Measurements from ENCODE around the gene ULK4. TPM values are rescaled to one million over a fixed set of nuclear protein-coding genes. Genes with fewer than 3 reads are reported as not detected.
A peak's percentile ranks its signal among the peaks of the same experiment; 100 is the strongest.

Gene ULK4
- total and polyA plus RNA-seq, 2 of the 8 experiments (the other 6 are each of a cell fraction or from before 2014, with no cell fraction given): 3.0 to 10.8 TPM

DNA sequence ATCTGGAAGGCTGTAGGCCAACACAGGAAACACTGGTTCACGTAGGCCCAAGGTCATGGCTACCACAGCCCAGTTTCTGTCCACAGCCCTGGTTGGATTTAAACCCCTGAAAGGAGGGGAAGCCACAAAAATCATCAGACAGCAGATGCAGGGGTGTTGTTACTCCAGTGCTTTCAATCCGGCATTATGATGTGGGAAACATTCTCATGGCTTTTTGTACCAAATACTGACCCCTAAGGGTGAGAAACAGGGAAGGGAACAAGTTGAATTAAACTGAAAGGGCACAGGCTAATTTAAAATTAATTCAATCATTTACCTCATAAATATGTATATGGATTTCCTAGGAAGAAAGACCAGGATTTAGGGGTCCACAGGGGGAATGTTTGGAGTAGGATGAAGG lies 387.0 kb downstream of the ULK4 start:
- Histone ChIP-seq H2AK5ac (ENCODE audit: low read depth, low read length) (no peak overlapping the region), H3K79me1 (ENCODE audit: low read depth, low read length) (no peaks in the 10 kb centered on the region), H3K23ac (ENCODE audit: insufficient read length) (no peak overlapping the region), H3K56ac (replicated peaks; ENCODE audit: insufficient read length, low read depth, low read length) (no peak overlapping the region), H2BK15ac (ENCODE audit: low read length) (no peak overlapping the region), H3K4ac (replicated peaks; ENCODE audit: insufficient read length, low read depth, low read length) (no peak overlapping the region), H3K9ac (replicated peaks in 1 of 4; ENCODE audit: extremely low read depth in 1 of 4, low read depth in 3 of 4, low read length in 3 of 4) (no peak overlapping the region), H3K79me2 (ENCODE audit: control insufficient read depth in 1 of 2, insufficient read depth in 2 of 2, low read length in 2 of 2) (no peaks in the 10 kb centered on the region), H3K4me2 (ENCODE audit: insufficient read depth in 1 of 2, low read depth in 2 of 2, low read length in 2 of 2) (no peak overlapping the region), H3K18ac (ENCODE audit: extremely low read depth, low read length) (no peak overlapping the region; the same call in 1 of the 2 replicates), H2AFZ (ENCODE audit: low read length) (peak overlapping the region; percentile 35; the same call in 1 of the 2 replicates), H3K23me2 (ENCODE audit: low read depth, low read length) (no peaks in the 10 kb centered on the region), H3K36me3 (ENCODE audit: control insufficient read depth in 2 of 4, insufficient read depth in 4 of 4, low read length in 3 of 4) (no peaks in the 10 kb centered on the region), H3K27me3 (replicated peaks in 1 of 4; ENCODE audit: control insufficient read depth in 3 of 4, extremely low read depth in 1 of 4, insufficient read depth in 3 of 4, low read length in 3 of 4) (no peaks in the 10 kb centered on the region), H2BK120ac (replicated peaks; ENCODE audit: low read depth, low read length) (no peak overlapping the region), H3K14ac (ENCODE audit: insufficient read length) (no peak overlapping the region), H3K4me3 (ENCODE audit: extremely low read depth in 1 of 4, insufficient read depth in 2 of 4, low read depth in 3 of 4, low read length in 4 of 4) (no peak overlapping the region), H3K9me3 (ENCODE audit: insufficient read depth in 2 of 2, low read depth in 1 of 2, low read length in 1 of 2) (no peaks in the 10 kb centered on the region), H2BK5ac (ENCODE audit: low read depth, low read length) (no peak overlapping the region), H3K27ac (ENCODE audit: low read depth, low read length) (no peak overlapping the region), H4K5ac (ENCODE audit: insufficient read length, low read depth, low read length) (no peak overlapping the region), H4K91ac (replicated peaks; ENCODE audit: insufficient read length, low read length) (no peak overlapping the region), H2BK20ac (ENCODE audit: low read length) (no peak overlapping the region), H2BK12ac (ENCODE audit: low read depth, low read length) (no peak overlapping the region), H4K8ac (ENCODE audit: extremely low read depth, insufficient read depth, low read length) (no peak overlapping the region), H4K20me1 (replicated peaks in 1 of 2; ENCODE audit: control insufficient read depth in 1 of 2, insufficient read depth in 2 of 2, low read length in 2 of 2) (no peaks in the 10 kb centered on the region), H3K4me1 (replicated peaks in 1 of 4; ENCODE audit: control insufficient read depth in 3 of 4, insufficient read depth in 4 of 4, low read length in 3 of 4) (peaks cover 2 to 16% (median 8%) of the 10 kb centered on the region in 4 experiments; a peak in 5 of 7 replicates)
- TF ChIP-seq SIRT6 (IDR thresholded peaks at IDR 0.05; ENCODE audit: low read length) (no peak), EP300 (IDR thresholded peaks at IDR 0.05; ENCODE audit: borderline replicate concordance in 1 of 2, low read depth in 2 of 2, low read length in 2 of 2) (no peak), CHD2 (IDR thresholded peaks at IDR 0.05; ENCODE audit: low read length) (no peak), RAD21 (IDR thresholded peaks at IDR 0.05 in 1 of 2, conservative IDR thresholded peaks at IDR 0.05 in 1 of 2; ENCODE audit: low read depth in 2 of 2, low read length in 2 of 2) (peak; percentile 53 to 63), RFX5 (IDR thresholded peaks at IDR 0.05; ENCODE audit: borderline replicate concordance, low read depth, low read length) (no peak), KDM5A (IDR thresholded peaks at IDR 0.05; ENCODE audit: low read length) (no peak), JUN (IDR thresholded peaks at IDR 0.05; ENCODE audit: low read depth, low read length) (no peak), CTBP2 (IDR thresholded peaks at IDR 0.05; ENCODE audit: borderline replicate concordance, insufficient read depth, insufficient read length, low read length) (no peak), ZNF274 (IDR thresholded peaks at IDR 0.05; ENCODE audit: borderline replicate concordance, extremely low read depth, low read length) (no peak), YY1 (IDR thresholded peaks at IDR 0.05; ENCODE audit: low read depth, low read length) (no peak)
- TF ChIP-seq, protein P1, sequence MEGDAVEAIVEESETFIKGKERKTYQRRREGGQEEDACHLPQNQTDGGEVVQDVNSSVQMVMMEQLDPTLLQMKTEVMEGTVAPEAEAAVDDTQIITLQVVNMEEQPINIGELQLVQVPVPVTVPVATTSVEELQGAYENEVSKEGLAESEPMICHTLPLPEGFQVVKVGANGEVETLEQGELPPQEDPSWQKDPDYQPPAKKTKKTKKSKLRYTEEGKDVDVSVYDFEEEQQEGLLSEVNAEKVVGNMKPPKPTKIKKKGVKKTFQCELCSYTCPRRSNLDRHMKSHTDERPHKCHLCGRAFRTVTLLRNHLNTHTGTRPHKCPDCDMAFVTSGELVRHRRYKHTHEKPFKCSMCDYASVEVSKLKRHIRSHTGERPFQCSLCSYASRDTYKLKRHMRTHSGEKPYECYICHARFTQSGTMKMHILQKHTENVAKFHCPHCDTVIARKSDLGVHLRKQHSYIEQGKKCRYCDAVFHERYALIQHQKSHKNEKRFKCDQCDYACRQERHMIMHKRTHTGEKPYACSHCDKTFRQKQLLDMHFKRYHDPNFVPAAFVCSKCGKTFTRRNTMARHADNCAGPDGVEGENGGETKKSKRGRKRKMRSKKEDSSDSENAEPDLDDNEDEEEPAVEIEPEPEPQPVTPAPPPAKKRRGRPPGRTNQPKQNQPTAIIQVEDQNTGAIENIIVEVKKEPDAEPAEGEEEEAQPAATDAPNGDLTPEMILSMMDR (IDR thresholded peaks at IDR 0.05; ENCODE audit: control extremely low read depth in 1 of 3, insufficient read depth in 1 of 3, low read depth in 1 of 3, low read length in 3 of 3): peak in 2 of 3 experiments; percentile 7 to 54; a peak in 1 of 4 replicates
- CTCF ChIA-PET (ENCODE audit: partially characterized antibody): interaction anchor here (0.6 to 1.8 kb wide), 7 partner anchors 9 to 543 kb away, joined by 3 to 6 read pairs (median 3); no protein-coding TSS in a partner anchor
- peak; percentile 32 for FAIRE-seq
- 65% methylated on average over 2 of the region's 2 CpGs; no CpG with 5 or more reads in 1 of the 2 experiments for WGBS, 2 experiments (ENCODE audit: extremely low coverage in 1 of 2, insufficient coverage in 1 of 2, insufficient read length in 1 of 2, insufficient replicate concordance in 2 of 2, low coverage in 1 of 2, low lambda C conversion rate in 2 of 2, missing lambda C conversion rate in 1 of 2)
- no peak for DNase-seq (ENCODE audit: low read depth in 1 of 2, low spot score in 2 of 2)
- POLR2A ChIA-PET (ENCODE audit: partially characterized antibody): no interaction called here

Data from H1 (cell line).